Left hindlimb (tissue), 1 donor: ENCODE results near the gene VAT1L.
A peak's percentile ranks its signal among the peaks of the same experiment; 100 is the strongest.

Source experiments
- DNase-seq: peaks from one replicate; pipeline ENCODE4 v3.0.0-alpha.2; 2018

Gene VAT1L, protein sequence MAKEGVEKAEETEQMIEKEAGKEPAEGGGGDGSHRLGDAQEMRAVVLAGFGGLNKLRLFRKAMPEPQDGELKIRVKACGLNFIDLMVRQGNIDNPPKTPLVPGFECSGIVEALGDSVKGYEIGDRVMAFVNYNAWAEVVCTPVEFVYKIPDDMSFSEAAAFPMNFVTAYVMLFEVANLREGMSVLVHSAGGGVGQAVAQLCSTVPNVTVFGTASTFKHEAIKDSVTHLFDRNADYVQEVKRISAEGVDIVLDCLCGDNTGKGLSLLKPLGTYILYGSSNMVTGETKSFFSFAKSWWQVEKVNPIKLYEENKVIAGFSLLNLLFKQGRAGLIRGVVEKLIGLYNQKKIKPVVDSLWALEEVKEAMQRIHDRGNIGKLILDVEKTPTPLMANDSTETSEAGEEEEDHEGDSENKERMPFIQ

DNA sequence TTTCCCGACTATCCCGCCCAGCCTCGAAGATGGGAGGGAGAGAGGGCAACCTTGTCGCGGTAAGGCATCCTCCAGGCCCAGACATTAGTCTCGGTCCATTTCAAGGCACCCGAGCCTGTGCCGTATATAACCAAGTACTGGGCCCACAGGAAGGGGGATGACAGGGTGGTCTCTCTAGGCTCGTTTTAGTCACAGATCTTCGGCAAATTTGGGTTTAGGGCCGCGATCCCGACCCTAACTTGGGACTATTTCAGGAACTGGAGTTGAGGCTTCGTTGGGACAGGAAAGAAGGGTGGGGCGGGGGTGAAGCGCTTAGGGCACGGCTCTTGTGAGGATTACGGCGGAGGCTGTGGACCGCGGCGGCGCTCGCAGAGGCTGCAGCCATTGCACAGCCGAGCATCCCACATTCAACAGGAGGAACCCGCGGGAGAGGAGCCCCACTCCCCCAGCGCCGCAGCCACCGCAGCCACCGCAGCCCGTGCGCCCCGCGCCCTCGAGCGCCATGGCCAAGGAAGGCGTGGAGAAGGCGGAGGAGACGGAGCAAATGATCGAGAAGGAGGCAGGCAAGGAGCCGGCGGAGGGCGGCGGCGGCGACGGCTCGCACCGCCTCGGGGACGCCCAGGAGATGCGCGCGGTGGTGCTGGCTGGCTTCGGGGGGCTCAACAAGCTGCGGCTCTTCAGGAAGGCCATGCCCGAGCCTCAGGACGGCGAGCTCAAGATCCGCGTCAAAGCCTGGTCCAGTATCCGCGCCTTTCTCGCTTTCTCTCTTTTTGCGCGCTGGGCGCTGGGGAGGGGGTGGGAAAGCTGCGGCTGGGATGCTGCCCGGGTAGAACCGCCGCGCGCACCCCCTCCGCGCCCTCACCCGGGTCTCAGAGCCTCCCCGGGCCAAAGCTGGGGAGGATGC is at the start of gene VAT1L:
Gene VAT1L, plus strand, starts transcription at position 384 of the 904 bp plus-strand sequence. Its CDS starts 119 bp downstream, at position 503.
- DNase-seq, result peak; percentile 67

DNA sequence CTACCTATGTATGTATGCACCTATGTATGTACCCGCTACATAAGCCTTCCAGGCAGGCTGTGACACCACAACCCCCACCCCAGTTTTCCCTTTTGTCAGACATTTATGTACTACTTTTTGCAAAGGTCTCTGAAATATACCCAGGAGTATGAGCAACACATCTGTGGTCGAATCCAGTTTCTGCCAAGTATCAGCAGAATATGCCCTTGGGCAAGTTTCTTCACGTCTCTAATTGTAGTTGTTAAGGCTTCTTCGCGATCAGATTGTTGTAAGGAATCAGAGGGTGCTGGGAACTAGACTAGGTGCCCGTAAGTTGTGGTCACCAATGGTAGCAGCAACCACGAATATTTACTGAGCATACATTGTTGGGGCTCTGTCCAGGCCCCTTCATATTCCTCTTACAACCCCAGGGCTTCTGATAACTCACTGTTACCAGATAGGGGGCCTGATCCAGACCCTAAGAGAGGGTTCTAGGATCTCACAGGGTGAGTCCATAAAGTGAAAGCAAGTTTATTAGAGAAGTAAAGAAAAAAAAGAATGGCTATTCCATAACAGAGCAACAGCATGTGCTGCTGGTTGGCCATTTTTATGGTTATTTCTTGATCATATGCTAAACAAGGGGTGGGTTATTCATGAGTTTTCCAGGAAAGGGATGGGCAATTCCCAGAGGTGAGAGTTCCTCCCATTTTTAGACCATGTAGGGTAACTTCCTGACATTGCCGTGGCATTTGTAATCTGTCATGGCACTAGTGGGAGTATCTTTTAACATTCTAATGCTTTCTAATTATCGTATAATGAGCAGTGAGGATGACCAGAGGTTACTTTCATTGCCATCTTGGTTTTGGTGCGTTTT is 49.4 kb upstream of the VAT1L start:
- no peak for DNase-seq

DNA sequence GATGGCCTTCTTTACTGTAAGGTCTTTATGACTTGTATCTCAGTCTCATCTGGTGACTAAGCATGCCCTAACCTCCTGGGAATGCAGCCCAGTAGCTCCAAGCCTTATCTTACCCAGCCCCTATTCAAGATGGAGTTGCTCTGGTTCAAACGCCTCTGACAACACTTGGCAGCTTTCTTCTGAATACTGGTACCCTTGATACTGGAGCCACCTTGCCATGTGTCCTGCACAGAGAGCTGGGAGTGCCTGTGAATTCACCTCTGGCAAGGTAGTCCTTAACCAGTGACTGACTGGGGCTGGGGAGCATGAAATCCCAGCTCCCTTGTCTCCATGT is 48.8 kb upstream of the VAT1L start:
- no peak for DNase-seq

DNA sequence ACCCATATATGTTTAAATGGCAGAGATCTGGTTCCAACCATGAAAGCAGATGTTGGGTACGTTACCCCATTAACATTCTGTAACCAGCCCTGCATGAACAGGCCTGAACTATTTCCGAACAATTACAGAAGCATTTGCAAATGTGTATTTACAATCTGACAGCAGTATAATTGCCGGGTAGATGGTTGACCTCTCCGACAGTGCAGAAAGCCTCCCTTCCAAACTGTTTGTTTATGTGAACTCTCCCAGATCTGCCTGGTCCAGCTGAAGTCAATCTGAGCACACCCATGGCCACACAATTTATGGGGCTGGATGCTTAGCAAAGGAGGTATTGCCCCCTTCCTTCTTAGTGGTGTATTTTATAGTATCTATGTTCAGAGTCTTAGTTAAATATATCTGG is 44.2 kb upstream of the VAT1L start:
- DNase-seq, result no peak

GRCh38 chr16:77745972-77746371 is 42.4 kb upstream of the VAT1L start:
- DNase-seq, result no peak

- DNase-seq, result no peak
These were observed 39.9 kb upstream of the VAT1L start for GRCh38 chr16:77748421-77749005.

- DNase-seq, result no peak
These were observed 38.9 kb upstream of the VAT1L start for GRCh38 chr16:77749415-77749814.

DNA sequence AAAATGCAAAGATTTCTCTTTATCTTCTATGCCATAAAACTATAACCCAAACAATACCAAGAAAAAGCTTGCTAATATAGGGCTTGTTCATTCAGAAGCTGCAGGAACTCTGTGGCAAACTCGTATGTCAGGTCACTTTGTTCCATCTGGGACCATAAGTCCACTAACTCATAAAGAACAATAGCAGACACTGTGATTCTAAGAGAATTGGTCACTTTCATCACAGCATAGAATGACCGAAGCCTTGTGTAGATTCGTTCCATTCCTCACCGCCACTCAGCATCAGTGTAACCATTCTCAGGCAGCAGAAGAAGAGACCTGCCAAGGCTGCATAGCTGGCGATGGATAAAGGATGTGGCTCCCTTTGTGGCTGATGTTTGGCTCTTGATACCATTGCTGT is 30.3 kb upstream of the VAT1L start:
- DNase-seq, result no peak

- DNase-seq, result no peak
These were observed 29.9 kb upstream of the VAT1L start for GRCh38 chr16:77758508-77758907.

DNA sequence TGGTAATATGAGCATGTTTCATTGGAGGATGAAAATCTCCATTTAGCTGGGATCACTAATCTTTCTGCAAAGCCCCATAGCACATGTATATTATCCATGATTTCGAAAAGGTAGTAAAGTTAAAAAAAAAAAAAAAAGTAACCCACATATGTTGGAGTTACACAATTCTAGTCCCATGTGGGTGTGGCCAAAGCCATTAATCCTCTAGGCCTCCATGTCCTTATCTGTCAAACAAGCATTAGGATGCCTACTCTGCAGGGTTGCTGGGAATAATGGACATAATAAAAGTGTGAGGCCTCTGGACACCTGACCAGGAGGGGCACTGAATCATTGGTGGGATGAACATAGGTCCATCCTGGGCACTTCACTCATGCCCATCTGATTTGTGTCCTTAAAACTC is 29.2 kb upstream of the VAT1L start:
- DNase-seq, result no peak

- DNase-seq, result no peak
These were observed 28.5 kb upstream of the VAT1L start for GRCh38 chr16:77759821-77760220.

- no peak for DNase-seq
These were observed 27.6 kb upstream of the VAT1L start for GRCh38 chr16:77760800-77761199.

GRCh38 chr16:77761204-77761603 is 27.2 kb upstream of the VAT1L start:
- DNase-seq, result no peak

GRCh38 chr16:77762262-77762661 is 26.1 kb upstream of the VAT1L start:
- no peak for DNase-seq

- no peak for DNase-seq
These were observed 24.4 kb upstream of the VAT1L start for GRCh38 chr16:77763994-77764393.

DNA sequence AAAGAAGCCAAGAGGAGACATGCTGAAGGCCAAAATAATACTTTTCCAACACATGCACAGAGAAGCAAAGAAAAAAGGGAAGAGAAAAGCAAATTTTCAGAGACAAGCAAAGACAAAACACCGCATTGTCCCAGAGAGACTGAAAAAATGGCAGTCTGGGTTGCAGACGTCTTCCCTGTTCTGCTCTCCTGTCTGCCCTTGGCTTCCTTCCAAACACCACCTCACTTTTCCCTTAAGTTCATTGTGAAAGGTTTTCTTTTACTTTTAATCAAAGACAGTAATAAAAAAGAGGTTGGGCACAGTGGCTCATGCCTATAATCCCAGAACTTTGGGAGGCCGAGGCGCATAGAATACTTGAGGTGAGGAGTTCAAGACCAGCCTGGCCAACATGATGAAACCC is 21.2 kb upstream of the VAT1L start:
- no peak for DNase-seq

- no peak for DNase-seq
These were observed 20.5 kb upstream of the VAT1L start for GRCh38 chr16:77767826-77768225.

- no peak for DNase-seq
These were observed 12.2 kb upstream of the VAT1L start for GRCh38 chr16:77775911-77776909.

- no peak for DNase-seq
These were observed 10.6 kb upstream of the VAT1L start for GRCh38 chr16:77777745-77778144.

GRCh38 chr16:77780378-77780837 is 8.0 kb upstream of the VAT1L start:
- DNase-seq, result no peak

DNA sequence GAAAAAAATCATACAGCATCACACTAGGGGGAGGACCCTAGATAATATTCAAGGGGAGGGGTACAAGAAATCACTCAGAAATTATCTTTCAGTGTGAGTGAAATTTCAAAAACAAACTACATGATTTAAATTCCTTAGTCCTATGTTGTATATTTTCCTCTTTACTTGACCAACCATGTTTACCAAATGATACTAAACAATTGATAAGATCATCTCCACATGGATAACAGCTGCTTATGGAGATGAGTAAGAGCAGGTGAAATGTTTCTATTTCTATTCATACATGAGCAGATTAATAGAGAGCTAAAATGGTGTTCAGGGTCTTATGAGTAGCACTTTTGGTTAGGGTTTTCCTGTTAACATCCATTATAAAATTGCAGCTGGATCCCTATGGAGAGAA is 7.3 kb upstream of the VAT1L start:
- DNase-seq, result no peak
